ENCODE measurements around the gene WNT3A.

- TF ChIP-seq POLR2AphosphoS5 (IDR thresholded peaks at IDR 0.05; ENCODE audit: borderline replicate concordance, low read depth, low read length) (no peak), EZH2 (IDR thresholded peaks at IDR 0.05) (no peak)
Observed at GRCh38 chr1:228020686-228021354, 14.0 kb downstream of the WNT3A start.
